Activated T-cell treated with anti-CD3 and anti-CD28 coated beads, Interleukin-2, amount 50 U/mL, for 72 hours (primary cell): ENCODE results near the gene UGCG. TPM values are rescaled to one million over a fixed set of nuclear protein-coding genes. Genes with fewer than 3 reads are reported as not detected.
"Not testable (repeated sequence)": the region's sequence is repeated elsewhere in the genome, so short reads cannot be mapped to it uniquely, and the experiment has no call there.

Source experiments
- ATAC-seq, 2 donors: fragments of 150-1000 bp; cut with Tn5 transposase; replicated peaks in 1 of 2; 2 replicates each; pipeline ENCODE4 v1.10.0; 2021; ENCODE audit warnings: moderate library complexity in 2 of 2, mild to moderate bottlenecking in 1 of 2
- DNase-seq, 2 donors: peaks; one replicate each; pipeline ENCODE4 v3.0.0; 2021 to 2022; ENCODE audit warnings: mixed read lengths in 1 of 2
- H3K27ac Mint-ChIP-seq: one replicate; pipeline ENCODE4 v1.8.0; 2022; ENCODE audit warnings: mild to moderate bottlenecking, moderate library complexity, mixed read lengths
- H3K27me3 Mint-ChIP-seq: one replicate; pipeline ENCODE4 v1.8.0; 2022; ENCODE audit warnings: low read depth, mixed read lengths
- H3K36me3 Mint-ChIP-seq, 2 donors: one replicate each; pipeline ENCODE4 v1.8.0; 2022; ENCODE audit warnings: mixed read lengths in 2 of 2, mild to moderate bottlenecking in 1 of 2; ENCODE audit not compliant: insufficient read depth in 2 of 2
- H3K4me1 Mint-ChIP-seq: one replicate; pipeline ENCODE4 v1.8.0; 2022; ENCODE audit warnings: low read depth, mixed read lengths
- H3K4me3 Mint-ChIP-seq, 2 donors: one replicate each; pipeline ENCODE4 v1.8.0; 2022; ENCODE audit warnings: mild to moderate bottlenecking in 2 of 2, mixed read lengths in 2 of 2, moderate library complexity in 2 of 2
- H3K9me3 Mint-ChIP-seq, 2 donors: one replicate each; pipeline ENCODE4 v1.8.0; 2022; ENCODE audit warnings: mixed read lengths in 2 of 2
- total RNA-seq, 2 donors: library from RNA; stranded (reverse); gene quantifications; one replicate each; pipeline ENCODE4 v1.2.3, GENCODE V29; 2022

UGCG gene
- total RNA-seq, 2 donors from 2014 or later, result 11.7 to 15.1 TPM

DNA sequence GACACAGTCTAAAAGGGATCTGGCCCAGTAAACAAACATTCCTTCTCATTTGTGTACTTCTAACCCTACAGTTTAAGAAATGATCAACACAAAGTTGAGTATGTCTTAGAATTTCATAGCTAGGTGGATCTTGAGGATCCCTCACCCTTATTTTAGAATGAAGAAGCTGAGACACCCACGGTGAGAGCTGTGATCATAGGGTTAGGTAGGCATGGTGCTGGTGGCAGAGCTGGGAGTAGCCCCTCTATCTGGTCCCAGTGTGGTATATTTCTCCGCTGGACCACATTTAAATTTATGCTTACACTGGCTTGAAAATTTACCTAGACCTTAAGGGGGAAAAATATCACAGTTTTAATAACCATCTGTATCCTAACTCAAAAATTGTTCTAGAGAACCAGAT, 39.8 kb downstream of the UGCG start:
- H3K27ac Mint-ChIP-seq, result peak overlapping the region; percentile 29
- H3K4me3 Mint-ChIP-seq, result no peak overlapping the region
- no peak for ATAC-seq

DNA sequence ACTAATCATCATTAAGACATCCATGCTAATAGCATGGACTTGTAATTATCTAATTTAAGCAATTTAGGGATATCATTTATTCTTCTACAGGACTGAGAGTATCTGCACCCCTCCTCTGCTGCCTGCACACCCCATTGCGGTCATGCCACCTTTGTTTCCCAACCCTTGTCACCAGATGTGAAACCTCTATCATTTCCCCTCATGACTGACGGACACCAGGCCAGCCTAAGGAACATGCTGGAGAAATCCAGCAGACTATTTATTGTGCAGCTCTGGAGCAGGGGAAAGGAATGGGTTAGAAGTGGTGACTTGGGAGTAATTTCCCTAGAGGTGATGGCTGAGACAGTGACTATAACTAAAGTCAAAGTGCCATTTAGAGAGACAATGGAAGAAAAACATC, 40.7 kb downstream of the UGCG start:
- no peak for ATAC-seq
- peaks cover 31% of the 10 kb centered on the region for H3K4me1 Mint-ChIP-seq
- no peaks in the 10 kb centered on the region for H3K27me3 Mint-ChIP-seq
- DNase-seq, result no peak
- no peaks in the 10 kb centered on the region for H3K9me3 Mint-ChIP-seq
- peaks cover 4 to 13% of the 10 kb centered on the region in 2 donors for H3K36me3 Mint-ChIP-seq
- H3K27ac Mint-ChIP-seq, result peak overlapping the region; percentile 89
- H3K4me3 Mint-ChIP-seq, result peak overlapping the region; percentile 65 to 83

More for the DNA sequence above, 39.8 kb downstream of the UGCG start:
- DNase-seq, result no peak
- Mint-ChIP-seq H3K4me1 (peaks cover 31% of the 10 kb centered on the region), H3K36me3 (peaks cover 7 to 19% of the 10 kb centered on the region in 2 donors), H3K27me3 (no peaks in the 10 kb centered on the region), H3K9me3 (no peaks in the 10 kb centered on the region)

DNA sequence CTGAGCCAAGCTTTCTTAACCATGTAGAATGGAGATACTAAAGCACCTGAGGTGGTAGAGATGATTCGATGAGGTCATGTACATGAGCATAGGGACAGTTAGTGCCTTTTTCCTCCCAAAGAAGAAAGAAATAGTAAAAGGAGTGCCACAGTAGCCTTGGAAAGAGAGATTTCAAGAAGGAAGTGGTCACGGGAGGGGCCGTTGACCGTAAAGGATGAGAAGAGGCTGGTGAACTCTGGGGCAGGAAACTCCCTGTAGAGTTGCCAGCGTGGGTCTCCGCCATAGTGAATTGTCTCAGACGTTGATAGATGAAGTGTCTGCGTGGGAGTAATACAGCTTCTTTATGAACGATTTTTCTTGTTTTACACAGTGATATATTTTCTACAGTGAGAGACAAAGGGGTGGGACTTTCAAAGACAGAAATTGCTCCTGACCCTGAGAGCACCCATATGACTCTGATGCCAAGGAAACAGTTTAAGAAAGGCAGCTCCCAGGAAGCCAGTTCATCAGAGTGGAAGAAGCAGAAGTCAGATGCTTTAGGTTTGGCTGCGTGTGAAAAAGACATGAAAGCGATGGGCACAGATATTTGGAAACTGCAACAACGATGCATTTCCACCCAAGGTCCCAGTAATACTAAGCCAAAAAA, 41.3 kb downstream of the UGCG start:
- Mint-ChIP-seq H3K9me3 (no peaks in the 10 kb centered on the region), H3K4me1 (peaks cover 31% of the 10 kb centered on the region), H3K4me3 (peak overlapping the region; percentile 65 to 83), H3K36me3 (peaks cover 4 to 11% of the 10 kb centered on the region in 2 donors), H3K27me3 (no peaks in the 10 kb centered on the region), H3K27ac (peak overlapping the region; percentile 89)
- ATAC-seq, result peak; percentile 94 to 97
- DNase-seq, result peak; percentile 69 to 76

- Mint-ChIP-seq H3K36me3 (peaks cover 4 to 8% of the 10 kb centered on the region in 2 donors), H3K9me3 (no peaks in the 10 kb centered on the region), H3K27me3 (no peaks in the 10 kb centered on the region), H3K4me3 (peak overlapping the region; percentile 65 to 83), H3K27ac (peak overlapping the region; percentile 89), H3K4me1 (peaks cover 31% of the 10 kb centered on the region)
- DNase-seq, result no peak
- ATAC-seq, result peak; percentile 1 to 17
Measured at GRCh38 chr9:111938427-111938800, 41.8 kb downstream of the UGCG start.

GRCh38 chr9:111939322-111939721, 42.7 kb downstream of the UGCG start:
- no peak for DNase-seq
- H3K36me3 Mint-ChIP-seq, result peaks cover 3 to 6% of the 10 kb centered on the region in 2 donors
- peak overlapping the region; percentile 5 for H3K27ac Mint-ChIP-seq
- ATAC-seq, result no peak
- peaks cover 35% of the 10 kb centered on the region for H3K4me1 Mint-ChIP-seq
- peak overlapping the region; percentile 65 to 83 for H3K4me3 Mint-ChIP-seq
- H3K27me3 Mint-ChIP-seq, result no peaks in the 10 kb centered on the region
- no peaks in the 10 kb centered on the region for H3K9me3 Mint-ChIP-seq

GRCh38 chr9:111940697-111941096, 44.1 kb downstream of the UGCG start:
- H3K9me3 Mint-ChIP-seq, result no peaks in the 10 kb centered on the region
- DNase-seq (no peak), ATAC-seq (no peak)
- no peaks in the 10 kb centered on the region for H3K36me3 Mint-ChIP-seq
- H3K4me3 Mint-ChIP-seq, result no peak overlapping the region
- no peak overlapping the region for H3K27ac Mint-ChIP-seq
- H3K4me1 Mint-ChIP-seq, result peaks cover 43% of the 10 kb centered on the region
- H3K27me3 Mint-ChIP-seq, result no peaks in the 10 kb centered on the region

DNA sequence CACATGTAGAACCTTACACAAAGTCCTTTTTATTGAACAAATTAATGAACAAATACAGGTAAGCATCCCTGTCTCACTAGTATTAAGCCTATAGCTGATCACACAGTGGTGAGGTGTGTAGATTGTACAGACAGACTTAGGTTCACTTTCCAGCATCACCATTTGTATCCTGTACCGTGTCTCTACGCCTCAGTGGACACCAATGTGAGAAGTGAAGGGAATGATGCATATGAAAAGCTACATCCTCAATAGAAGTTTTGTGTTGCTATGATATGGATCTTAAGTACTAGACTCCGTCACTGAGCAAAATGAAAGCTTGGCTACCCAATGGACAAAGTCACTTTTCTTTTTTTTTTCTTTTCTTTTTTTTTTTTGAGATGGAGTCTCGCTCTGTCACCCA, 46.6 kb downstream of the UGCG start:
- peaks cover 34% of the 10 kb centered on the region for H3K4me1 Mint-ChIP-seq
- no peaks in the 10 kb centered on the region for H3K9me3 Mint-ChIP-seq
- no peaks in the 10 kb centered on the region for H3K36me3 Mint-ChIP-seq
- H3K27me3 Mint-ChIP-seq, result no peaks in the 10 kb centered on the region
- ATAC-seq (no peak), DNase-seq (no peak)
- peak overlapping the region; percentile 27 for H3K27ac Mint-ChIP-seq
- H3K4me3 Mint-ChIP-seq, result no peak overlapping the region

- Mint-ChIP-seq H3K4me3 (no peak overlapping the region), H3K36me3 (no peaks in the 10 kb centered on the region)
Measured at GRCh38 chr9:111943746-111944145, 47.1 kb downstream of the UGCG start.

DNA sequence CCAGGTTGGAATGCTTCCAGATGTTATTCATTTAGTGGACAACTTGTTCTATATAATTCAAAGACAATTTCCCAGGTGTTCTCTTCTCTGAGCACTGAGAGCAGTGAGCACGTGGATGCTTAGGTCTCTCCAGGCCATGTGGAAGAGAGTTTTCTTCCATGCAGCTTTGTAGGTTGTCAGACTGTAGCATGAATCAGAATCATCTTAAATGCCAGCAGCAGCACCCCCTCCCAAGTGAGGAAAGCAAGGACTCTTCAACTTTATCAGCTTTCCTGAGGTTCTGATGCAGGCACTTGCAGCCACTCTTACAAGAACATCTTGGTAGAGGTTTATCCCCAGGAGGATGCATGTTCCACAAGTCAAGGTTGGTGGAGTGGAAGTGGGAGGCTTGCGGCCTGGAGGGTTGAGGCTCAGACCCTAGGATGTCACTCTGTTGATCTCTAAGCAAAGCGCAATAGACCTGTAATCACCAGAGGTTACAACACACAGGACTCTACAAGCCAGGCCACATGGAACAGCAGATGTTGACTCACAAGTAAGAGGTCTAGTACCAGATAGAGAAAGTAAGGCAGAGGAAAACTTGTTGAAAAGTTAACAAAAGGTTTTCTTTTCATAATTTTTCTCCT, 47.7 kb downstream of the UGCG start:
- ATAC-seq (peak; percentile 78 to 79), DNase-seq (peak in 1 of 2 donors; percentile 16)
- peaks cover 28% of the 10 kb centered on the region for H3K4me1 Mint-ChIP-seq
- peaks cover 5% of the 10 kb centered on the region for H3K27me3 Mint-ChIP-seq
- no peaks in the 10 kb centered on the region for H3K9me3 Mint-ChIP-seq
- no peaks in the 10 kb centered on the region for H3K36me3 Mint-ChIP-seq
- peak overlapping the region in 1 of 2 donors; percentile 36 for H3K4me3 Mint-ChIP-seq
- no peak overlapping the region for H3K27ac Mint-ChIP-seq

More at GRCh38 chr9:111943746-111944145, 47.1 kb downstream of the UGCG start:
- Mint-ChIP-seq H3K9me3 (no peaks in the 10 kb centered on the region), H3K27ac (no peak overlapping the region), H3K4me1 (peaks cover 29% of the 10 kb centered on the region), H3K27me3 (no peaks in the 10 kb centered on the region)
- DNase-seq (no peak), ATAC-seq (no peak)

- ATAC-seq, result peak; percentile 74 to 80
- DNase-seq, result peak; percentile 43 to 53
- Mint-ChIP-seq H3K9me3 (no peaks in the 10 kb centered on the region), H3K4me3 (peak overlapping the region in 1 of 2 donors; percentile 47), H3K36me3 (peaks cover 0 to 2% of the 10 kb centered on the region in 2 donors), H3K27me3 (peaks cover 5% of the 10 kb centered on the region), H3K4me1 (peaks cover 32% of the 10 kb centered on the region), H3K27ac (no peak overlapping the region)
Measured at GRCh38 chr9:111945216-111945615, 48.6 kb downstream of the UGCG start.

DNA sequence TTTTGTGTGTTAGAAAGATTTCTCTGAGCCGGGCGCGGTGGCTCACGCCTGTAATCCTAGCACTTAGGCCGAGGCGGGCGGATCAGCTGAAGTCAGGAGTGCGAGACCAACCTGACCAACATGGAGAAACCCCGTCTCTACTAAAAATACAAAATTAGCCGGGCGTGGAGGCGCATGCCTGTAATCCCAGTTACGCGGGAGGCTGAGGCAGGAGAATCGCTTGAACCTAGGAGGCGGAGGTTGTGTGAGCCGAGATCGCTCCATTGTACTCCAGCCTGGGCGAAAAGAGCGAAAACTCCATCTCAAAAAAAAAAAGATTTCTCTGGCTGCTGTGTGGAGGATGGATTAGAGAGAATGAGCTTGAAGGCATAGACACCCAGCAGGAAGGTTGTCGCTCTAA, 51.5 kb downstream of the UGCG start:
- not testable (repeated sequence) for H3K4me3 Mint-ChIP-seq, H3K27me3 Mint-ChIP-seq, H3K27ac Mint-ChIP-seq, H3K9me3 Mint-ChIP-seq, ATAC-seq, DNase-seq, H3K36me3 Mint-ChIP-seq
- H3K4me1 Mint-ChIP-seq, result peaks cover 29% of the 10 kb centered on the region

- peaks cover 0 to 2% of the 10 kb centered on the region in 2 donors for H3K36me3 Mint-ChIP-seq
Measured at GRCh38 chr9:111948951-111949350, 52.3 kb downstream of the UGCG start.

DNA sequence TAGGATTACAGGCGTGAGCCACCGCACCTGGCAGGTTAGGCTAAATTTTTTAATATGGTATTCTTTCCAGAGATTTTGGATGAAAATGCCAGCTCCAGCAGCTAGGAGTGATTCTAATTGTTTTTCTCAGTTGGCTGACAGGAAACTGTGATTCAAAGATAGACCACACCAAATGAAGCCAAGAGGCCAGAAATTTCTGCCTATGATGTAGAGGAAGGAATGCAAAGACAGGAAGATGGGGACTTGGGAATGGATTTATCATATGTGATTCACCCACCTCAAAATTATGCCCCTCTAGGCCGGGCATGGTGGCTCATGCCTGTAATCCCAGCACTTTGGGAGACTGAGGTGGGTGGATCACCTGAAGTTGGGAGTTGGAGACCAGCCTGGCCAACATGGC, 53.3 kb downstream of the UGCG start:
- DNase-seq (no peak), ATAC-seq (no peak)
- no peaks in the 10 kb centered on the region for H3K9me3 Mint-ChIP-seq
- H3K36me3 Mint-ChIP-seq, result peaks cover 0 to 2% of the 10 kb centered on the region in 2 donors
- no peak overlapping the region for H3K4me3 Mint-ChIP-seq
- H3K4me1 Mint-ChIP-seq, result peaks cover 20% of the 10 kb centered on the region
- H3K27ac Mint-ChIP-seq, result no peak overlapping the region
- H3K27me3 Mint-ChIP-seq, result peaks cover 6% of the 10 kb centered on the region

More at GRCh38 chr9:111948951-111949350, 52.3 kb downstream of the UGCG start:
- Mint-ChIP-seq H3K9me3 (no peaks in the 10 kb centered on the region), H3K4me1 (peaks cover 29% of the 10 kb centered on the region), H3K27me3 (peaks cover 5% of the 10 kb centered on the region), H3K27ac (no peak overlapping the region), H3K4me3 (no peak overlapping the region)
- DNase-seq (no peak), ATAC-seq (no peak)
